NOMO-1 (cell line): ENCODE data around the gene PIM2.

Experiments used
- DNase-seq, 2 experiments: peaks; one replicate each; lab custom pipeline; 2025; ENCODE audit not compliant: unreplicated experiment in 2 of 2; lab: John Stamatoyannopoulos, UW

The PIM2 gene

GRCh38 chrX:48936429-48937053, 17.7 kb upstream of the PIM2 start:
- DNase-seq = no peak

GRCh38 chrX:48935301-48935670, 16.5 kb upstream of the PIM2 start:
- no peak for DNase-seq

- no peak for DNase-seq
Measured at GRCh38 chrX:48934581-48935300, 15.9 kb upstream of the PIM2 start.

- no peak for DNase-seq
Measured at GRCh38 chrX:48933757-48934156, 14.9 kb upstream of the PIM2 start.

GRCh38 chrX:48927736-48928382, 9.0 kb upstream of the PIM2 start:
- no peak for DNase-seq

- DNase-seq = no peak
Measured at GRCh38 chrX:48927123-48927522, 8.3 kb upstream of the PIM2 start.

- DNase-seq = no peak
Measured at GRCh38 chrX:48924270-48924669, 5.4 kb upstream of the PIM2 start.

- no peak for DNase-seq
Measured at GRCh38 chrX:48923771-48924170, 4.9 kb upstream of the PIM2 start.

- no peak for DNase-seq
Measured at GRCh38 chrX:48920718-48921104, 1.9 kb upstream of the PIM2 start.

- DNase-seq = no peak
Measured at GRCh38 chrX:48919947-48920717, 1.3 kb upstream of the PIM2 start.

- DNase-seq = no peak
Measured at GRCh38 chrX:48919360-48919841, 577 bp upstream of the PIM2 start.

GRCh38 chrX:48918301-48918642, 552 bp downstream of the PIM2 start:
- no peak for DNase-seq

- peak; percentile 86 to 88 for DNase-seq
Measured at GRCh38 chrX:48917139-48918001, 1.5 kb downstream of the PIM2 start.

GRCh38 chrX:48914593-48915493, 4.0 kb downstream of the PIM2 start:
- DNase-seq = no peak

- DNase-seq = no peak
Measured at GRCh38 chrX:48913605-48914366, 5.0 kb downstream of the PIM2 start.

GRCh38 chrX:48911412-48912182, 7.2 kb downstream of the PIM2 start, which contains the start of gene SLC35A2:
TSS of gene SLC35A2 (minus strand) at chrX:48911646. CDS start at chrX:48911636, 10 bp downstream.
- peak; percentile 49 to 57 for DNase-seq

- peak in 1 of 2 experiments; percentile 27 for DNase-seq
Measured at GRCh38 chrX:48910926-48911411, 7.9 kb downstream of the PIM2 start.
